Activated T-cell treated with anti-CD3 and anti-CD28 coated beads, Interleukin-2, amount 50 U/mL, for 72 hours (primary cell): ENCODE measurements around the gene NR3C2. TPM values are rescaled to one million over a fixed set of nuclear protein-coding genes. Genes with fewer than 3 reads are reported as not detected.
A peak's percentile ranks its signal among the peaks of the same experiment; 100 is the strongest.
"Not testable (repeated sequence)": the region's sequence is repeated elsewhere in the genome, so short reads cannot be mapped to it uniquely, and the experiment has no call there.

Source experiments
- ATAC-seq, 2 donors: fragments of 150-1000 bp; cut with Tn5 transposase; replicated peaks in 1 of 2; 2 replicates each; pipeline ENCODE4 v1.10.0; 2021; ENCODE audit warnings: moderate library complexity in 2 of 2, mild to moderate bottlenecking in 1 of 2
- DNase-seq, 2 donors: peaks; one replicate each; pipeline ENCODE4 v3.0.0; 2021 to 2022; ENCODE audit warnings: mixed read lengths in 1 of 2
- H3K27ac Mint-ChIP-seq: one replicate; pipeline ENCODE4 v1.8.0; 2022; ENCODE audit warnings: mild to moderate bottlenecking, moderate library complexity, mixed read lengths
- H3K27me3 Mint-ChIP-seq: one replicate; pipeline ENCODE4 v1.8.0; 2022; ENCODE audit warnings: low read depth, mixed read lengths
- H3K36me3 Mint-ChIP-seq, 2 donors: one replicate each; pipeline ENCODE4 v1.8.0; 2022; ENCODE audit warnings: mixed read lengths in 2 of 2, mild to moderate bottlenecking in 1 of 2; ENCODE audit not compliant: insufficient read depth in 2 of 2
- H3K4me1 Mint-ChIP-seq: one replicate; pipeline ENCODE4 v1.8.0; 2022; ENCODE audit warnings: low read depth, mixed read lengths
- H3K4me3 Mint-ChIP-seq, 2 donors: one replicate each; pipeline ENCODE4 v1.8.0; 2022; ENCODE audit warnings: mild to moderate bottlenecking in 2 of 2, mixed read lengths in 2 of 2, moderate library complexity in 2 of 2
- H3K9me3 Mint-ChIP-seq, 2 donors: one replicate each; pipeline ENCODE4 v1.8.0; 2022; ENCODE audit warnings: mixed read lengths in 2 of 2
- total RNA-seq, 2 donors: library from RNA; stranded (reverse); gene quantifications; one replicate each; pipeline ENCODE4 v1.2.3, GENCODE V29; 2022

The NR3C2 gene
- total RNA-seq, 2 donors from 2014 or later: 6.2 to 8.0 TPM

GRCh38 chr4:148344941-148345340, 97.3 kb downstream of the NR3C2 start:
- Mint-ChIP-seq H3K36me3 (peaks cover 0 to 4% of the 10 kb centered on the region in 2 donors), H3K27ac (no peak overlapping the region), H3K4me3 (no peak overlapping the region), H3K9me3 (peaks cover 2 to 10% of the 10 kb centered on the region in 2 donors), H3K27me3 (no peaks in the 10 kb centered on the region), H3K4me1 (peaks cover 36% of the 10 kb centered on the region)
- DNase-seq: no peak
- no peak for ATAC-seq

- Mint-ChIP-seq H3K4me3 (no peak overlapping the region), H3K4me1 (peaks cover 31% of the 10 kb centered on the region), H3K27ac (no peak overlapping the region), H3K27me3 (no peaks in the 10 kb centered on the region), H3K36me3 (peaks cover 0 to 5% of the 10 kb centered on the region in 2 donors), H3K9me3 (peaks cover 2 to 10% of the 10 kb centered on the region in 2 donors)
- DNase-seq (no peak), ATAC-seq (no peak)
Measured at GRCh38 chr4:148344352-148344751, 97.9 kb downstream of the NR3C2 start.

- Mint-ChIP-seq H3K36me3 (peaks cover 0 to 5% of the 10 kb centered on the region in 2 donors), H3K9me3 (peaks cover 2 to 10% of the 10 kb centered on the region in 2 donors), H3K27me3 (no peaks in the 10 kb centered on the region), H3K4me3 (no peak overlapping the region), H3K4me1 (peaks cover 12% of the 10 kb centered on the region), H3K27ac (no peak overlapping the region)
- ATAC-seq (no peak), DNase-seq (no peak)
Measured at GRCh38 chr4:148341980-148342800, 100.0 kb downstream of the NR3C2 start.

GRCh38 chr4:148335133-148335532, 107.1 kb downstream of the NR3C2 start:
- Mint-ChIP-seq H3K27ac (no peak overlapping the region), H3K27me3 (no peaks in the 10 kb centered on the region), H3K9me3 (no peaks in the 10 kb centered on the region), H3K4me1 (no peaks in the 10 kb centered on the region), H3K36me3 (peaks cover 0 to 2% of the 10 kb centered on the region in 2 donors), H3K4me3 (no peak overlapping the region)
- no peak for DNase-seq
- no peak for ATAC-seq

- Mint-ChIP-seq H3K27me3 (no peaks in the 10 kb centered on the region), H3K36me3 (no peaks in the 10 kb centered on the region), H3K27ac (no peak overlapping the region), H3K4me1 (no peaks in the 10 kb centered on the region), H3K9me3 (no peaks in the 10 kb centered on the region), H3K4me3 (no peak overlapping the region)
- DNase-seq (no peak), ATAC-seq (no peak)
Measured at GRCh38 chr4:148333265-148333664, 108.9 kb downstream of the NR3C2 start.

- no peaks in the 10 kb centered on the region for H3K9me3 Mint-ChIP-seq
- H3K4me3 Mint-ChIP-seq: no peak overlapping the region
- DNase-seq (no peak), ATAC-seq (no peak)
- no peak overlapping the region for H3K27ac Mint-ChIP-seq
- peaks cover 5% of the 10 kb centered on the region for H3K4me1 Mint-ChIP-seq
- no peaks in the 10 kb centered on the region for H3K36me3 Mint-ChIP-seq
- H3K27me3 Mint-ChIP-seq: no peaks in the 10 kb centered on the region
Measured at GRCh38 chr4:148332486-148332885, 109.7 kb downstream of the NR3C2 start.

- no peaks in the 10 kb centered on the region for H3K36me3 Mint-ChIP-seq
- H3K4me3 Mint-ChIP-seq: no peak overlapping the region
- no peak overlapping the region for H3K27ac Mint-ChIP-seq
- H3K27me3 Mint-ChIP-seq: no peaks in the 10 kb centered on the region
- DNase-seq (no peak), ATAC-seq (no peak)
- H3K9me3 Mint-ChIP-seq: no peaks in the 10 kb centered on the region
- H3K4me1 Mint-ChIP-seq: peaks cover 5% of the 10 kb centered on the region
Measured at GRCh38 chr4:148330724-148331123, 111.5 kb downstream of the NR3C2 start.

GRCh38 chr4:148330161-148330560, 112.1 kb downstream of the NR3C2 start:
- Mint-ChIP-seq H3K4me1 (peaks cover 8% of the 10 kb centered on the region), H3K36me3 (no peaks in the 10 kb centered on the region), H3K4me3 (no peak overlapping the region), H3K27me3 (no peaks in the 10 kb centered on the region), H3K9me3 (no peaks in the 10 kb centered on the region), H3K27ac (no peak overlapping the region)
- DNase-seq (no peak), ATAC-seq (no peak)

GRCh38 chr4:148329751-148330150, 112.5 kb downstream of the NR3C2 start:
- Mint-ChIP-seq H3K36me3 (no peaks in the 10 kb centered on the region), H3K27ac (no peak overlapping the region), H3K9me3 (no peaks in the 10 kb centered on the region), H3K4me3 (no peak overlapping the region), H3K27me3 (no peaks in the 10 kb centered on the region), H3K4me1 (peaks cover 9% of the 10 kb centered on the region)
- DNase-seq: no peak
- ATAC-seq: no peak

- peaks cover 2% of the 10 kb centered on the region in 2 donors for H3K9me3 Mint-ChIP-seq
- no peak overlapping the region for H3K4me3 Mint-ChIP-seq
Measured at GRCh38 chr4:148327683-148328082, 114.5 kb downstream of the NR3C2 start.

GRCh38 chr4:148323316-148323715, 118.9 kb downstream of the NR3C2 start:
- DNase-seq, H3K27me3 Mint-ChIP-seq, H3K36me3 Mint-ChIP-seq, ATAC-seq, H3K4me3 Mint-ChIP-seq, H3K27ac Mint-ChIP-seq, H3K9me3 Mint-ChIP-seq, H3K4me1 Mint-ChIP-seq: not testable (repeated sequence)

More at GRCh38 chr4:148327683-148328082, 114.5 kb downstream of the NR3C2 start:
- Mint-ChIP-seq H3K4me1 (peaks cover 9% of the 10 kb centered on the region), H3K27me3 (no peaks in the 10 kb centered on the region), H3K36me3 (peaks cover 2 to 5% of the 10 kb centered on the region in 2 donors), H3K27ac (no peak overlapping the region)
- ATAC-seq (no peak), DNase-seq (no peak)

- Mint-ChIP-seq H3K27ac (no peak overlapping the region), H3K36me3 (no peaks in the 10 kb centered on the region), H3K27me3 (no peaks in the 10 kb centered on the region), H3K4me1 (peaks cover 9% of the 10 kb centered on the region), H3K4me3 (no peak overlapping the region), H3K9me3 (peaks cover 0 to 3% of the 10 kb centered on the region in 2 donors)
- ATAC-seq (peak in 1 of 2 donors; percentile 11), DNase-seq (peak in 1 of 2 donors; percentile 1)
Measured at GRCh38 chr4:148315049-148315448, 127.2 kb downstream of the NR3C2 start.

- DNase-seq (no peak), ATAC-seq (no peak)
- Mint-ChIP-seq H3K36me3 (no peaks in the 10 kb centered on the region), H3K27ac (no peak overlapping the region), H3K4me1 (peaks cover 9% of the 10 kb centered on the region), H3K27me3 (no peaks in the 10 kb centered on the region), H3K4me3 (no peak overlapping the region), H3K9me3 (no peaks in the 10 kb centered on the region)
Measured at GRCh38 chr4:148312956-148313490, 129.2 kb downstream of the NR3C2 start.
